HL-60 (cell line): ENCODE measurements around the gene ATXN2L.

Experiments used
- CTCF ChIP-seq: IDR thresholded peaks from one replicate; pipeline ENCODE4 v1.5.1; 2011; ENCODE audit warnings: low read length, control low read depth, inconsistent platforms; ENCODE audit not compliant: insufficient read depth
- POLR2AphosphoS5 ChIP-seq: IDR thresholded peaks from 2 replicates; pipeline ENCODE4 v1.6.1; 2012; ENCODE audit warnings: low read depth

GRCh38 chr16:28820016-28820415, 2.8 kb upstream of the ATXN2L start:
- TF ChIP-seq CTCF (no peak), POLR2AphosphoS5 (peak; percentile 42; the same call in 1 of the 2 replicates)
